Frontal cortex (tissue), 4 donors: ENCODE measurements around the gene ADGRA1. TPM values are rescaled to one million over a fixed set of nuclear protein-coding genes. Genes with fewer than 3 reads are reported as not detected.

Source experiments
- DNase-seq, 2 donors: peaks; one replicate each; pipeline ENCODE4 v3.0.0; 2012; ENCODE audit warnings: low spot score in 2 of 2
- FAIRE-seq: peaks from 2 replicates; lab custom pipeline; 2012; peaks lifted over from hg19 to GRCh38; lab: Jason Lieb, UNC
- total RNA-seq: library from RNA; depleted of rRNA; stranded (reverse); fragments of >200 nt; gene quantifications from one replicate; pipeline ENCODE4 v1.2.3, GENCODE V29; 2014
- donor health status: control.
- donor health status: control.
- donor health status: control.

Gene ADGRA1, protein sequence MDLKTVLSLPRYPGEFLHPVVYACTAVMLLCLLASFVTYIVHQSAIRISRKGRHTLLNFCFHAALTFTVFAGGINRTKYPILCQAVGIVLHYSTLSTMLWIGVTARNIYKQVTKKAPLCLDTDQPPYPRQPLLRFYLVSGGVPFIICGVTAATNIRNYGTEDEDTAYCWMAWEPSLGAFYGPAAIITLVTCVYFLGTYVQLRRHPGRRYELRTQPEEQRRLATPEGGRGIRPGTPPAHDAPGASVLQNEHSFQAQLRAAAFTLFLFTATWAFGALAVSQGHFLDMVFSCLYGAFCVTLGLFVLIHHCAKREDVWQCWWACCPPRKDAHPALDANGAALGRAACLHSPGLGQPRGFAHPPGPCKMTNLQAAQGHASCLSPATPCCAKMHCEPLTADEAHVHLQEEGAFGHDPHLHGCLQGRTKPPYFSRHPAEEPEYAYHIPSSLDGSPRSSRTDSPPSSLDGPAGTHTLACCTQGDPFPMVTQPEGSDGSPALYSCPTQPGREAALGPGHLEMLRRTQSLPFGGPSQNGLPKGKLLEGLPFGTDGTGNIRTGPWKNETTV
- 2.4 TPM for total RNA-seq

DNA sequence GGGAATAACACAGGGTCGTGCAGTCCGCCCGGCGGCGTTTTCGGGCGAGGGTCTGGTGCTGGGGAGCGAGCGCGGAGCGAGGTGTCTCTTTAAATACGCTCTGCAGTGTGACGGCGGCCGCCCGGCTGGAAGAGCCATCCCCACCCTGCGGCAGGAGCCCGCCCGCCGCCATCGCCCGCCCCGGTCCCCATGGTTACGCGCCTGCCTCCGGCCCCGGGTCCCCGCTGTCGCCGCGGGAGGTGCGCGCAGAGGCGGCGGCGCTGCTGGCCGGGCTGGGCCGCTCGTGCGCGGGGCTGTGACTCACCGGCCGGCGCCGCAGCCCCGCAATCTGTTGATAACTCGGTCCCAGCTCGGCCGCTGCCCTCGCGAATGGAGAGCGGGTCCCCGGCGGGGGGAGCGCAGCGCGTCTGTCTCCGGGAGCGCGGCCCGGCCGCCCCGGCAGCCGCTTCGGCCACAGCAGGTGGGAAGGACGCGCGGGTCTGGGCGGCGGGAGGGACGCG, at the start of gene ADGRA1:
ADGRA1 (plus strand) TSS at position 246 of the 500 bp plus-strand sequence. CDS start 986 bp downstream, outside the sequence.
- FAIRE-seq (no peak), DNase-seq (peak; percentile 61 to 65)

GRCh38 chr10:133038036-133038823, 49.5 kb upstream of the ADGRA1 start:
- no peak for DNase-seq
- no peak for FAIRE-seq

- DNase-seq: no peak
- FAIRE-seq: no peak
Observed at GRCh38 chr10:133039107-133039802, 48.5 kb upstream of the ADGRA1 start.

- no peak for FAIRE-seq
- no peak for DNase-seq
Observed at GRCh38 chr10:133039803-133040165, 47.9 kb upstream of the ADGRA1 start.

DNA sequence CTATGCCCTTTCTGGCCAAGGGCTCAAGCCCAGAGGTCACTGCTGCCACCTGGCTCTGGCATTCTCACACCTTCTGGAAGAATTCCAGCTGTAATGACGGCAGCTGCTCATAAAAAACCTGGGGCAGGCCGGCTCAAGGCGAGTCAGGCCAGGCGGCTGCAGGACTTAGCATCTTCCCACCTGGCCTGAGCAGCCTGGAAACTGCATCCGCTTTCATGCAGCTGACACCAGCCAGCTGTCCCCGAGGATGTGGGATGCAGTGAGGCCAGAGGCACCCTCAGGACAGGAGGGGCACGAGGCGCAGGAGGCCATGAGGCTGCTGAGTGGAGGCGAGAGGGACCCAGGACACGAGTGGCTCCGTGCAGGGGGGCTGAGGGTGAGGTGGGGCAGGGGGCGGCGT, 47.5 kb upstream of the ADGRA1 start:
- FAIRE-seq (no peak), DNase-seq (no peak)

GRCh38 chr10:133041101-133041500, 46.6 kb upstream of the ADGRA1 start:
- DNase-seq (no peak), FAIRE-seq (no peak)

DNA sequence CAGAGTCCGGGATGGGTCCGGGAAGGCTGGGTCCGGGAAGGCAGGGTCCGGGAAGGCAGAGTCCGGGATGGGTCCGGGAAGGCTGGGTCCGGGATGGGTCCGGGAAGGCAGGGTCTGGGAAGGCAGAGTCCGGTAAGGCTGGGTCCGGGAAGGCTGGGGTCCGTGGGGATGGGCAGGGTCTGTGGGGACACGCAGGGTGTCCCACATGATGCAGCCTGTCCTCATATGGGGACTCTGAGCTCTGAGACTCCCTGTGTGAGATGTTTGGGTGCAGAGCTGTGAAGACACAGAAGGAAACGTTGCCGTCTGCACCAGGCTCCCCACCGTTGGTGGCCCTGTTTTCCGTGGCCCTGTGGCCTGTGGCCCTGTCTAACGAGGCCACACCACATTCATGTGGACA, 45.7 kb upstream of the ADGRA1 start:
- DNase-seq (no peak), FAIRE-seq (no peak)

DNA sequence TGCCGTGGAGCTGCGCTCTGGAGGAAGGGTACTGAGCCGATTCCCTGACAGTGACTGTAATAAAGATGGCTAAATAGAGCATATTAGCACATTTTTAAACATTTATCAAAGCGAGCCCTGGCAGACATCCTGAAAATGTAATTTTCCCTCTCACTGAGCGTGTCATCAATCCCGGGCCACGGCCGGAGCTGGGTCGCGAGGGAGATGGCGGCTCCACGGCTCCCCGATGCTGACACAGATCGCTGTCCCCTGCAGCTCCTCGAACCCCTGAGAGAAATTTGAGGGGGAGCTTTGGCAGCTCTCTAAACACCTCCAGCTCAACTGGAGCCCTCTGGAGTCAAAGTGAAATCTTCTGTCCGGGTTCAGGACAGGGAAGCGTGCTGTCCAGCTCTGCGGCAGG, 44.9 kb upstream of the ADGRA1 start:
- DNase-seq (no peak), FAIRE-seq (no peak)

GRCh38 chr10:133043541-133044225, 44.0 kb upstream of the ADGRA1 start:
- no peak for FAIRE-seq

DNA sequence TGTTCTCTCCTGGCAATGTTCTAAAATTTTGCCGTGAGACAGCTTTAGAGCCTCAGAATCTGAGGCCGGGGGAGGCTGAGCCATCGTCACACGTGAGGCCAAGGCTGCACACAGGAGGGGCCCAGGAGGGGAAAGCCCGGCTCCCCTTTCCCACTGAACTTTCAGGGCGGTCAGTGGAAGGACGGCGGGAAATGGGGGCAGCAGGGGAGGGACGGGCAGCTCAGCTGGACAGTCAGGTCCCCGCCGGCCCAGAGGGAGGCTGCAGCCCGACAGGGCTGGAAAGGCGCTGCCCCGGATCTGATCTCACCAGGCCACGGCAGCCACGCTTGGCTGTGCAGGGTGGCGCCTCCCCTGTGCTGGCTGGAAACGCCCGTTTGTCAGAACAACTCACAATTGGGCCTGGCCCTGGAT, 43.3 kb upstream of the ADGRA1 start:
- FAIRE-seq (no peak), DNase-seq (no peak)

More at GRCh38 chr10:133043541-133044225, 44.0 kb upstream of the ADGRA1 start:
- no peak for DNase-seq

DNA sequence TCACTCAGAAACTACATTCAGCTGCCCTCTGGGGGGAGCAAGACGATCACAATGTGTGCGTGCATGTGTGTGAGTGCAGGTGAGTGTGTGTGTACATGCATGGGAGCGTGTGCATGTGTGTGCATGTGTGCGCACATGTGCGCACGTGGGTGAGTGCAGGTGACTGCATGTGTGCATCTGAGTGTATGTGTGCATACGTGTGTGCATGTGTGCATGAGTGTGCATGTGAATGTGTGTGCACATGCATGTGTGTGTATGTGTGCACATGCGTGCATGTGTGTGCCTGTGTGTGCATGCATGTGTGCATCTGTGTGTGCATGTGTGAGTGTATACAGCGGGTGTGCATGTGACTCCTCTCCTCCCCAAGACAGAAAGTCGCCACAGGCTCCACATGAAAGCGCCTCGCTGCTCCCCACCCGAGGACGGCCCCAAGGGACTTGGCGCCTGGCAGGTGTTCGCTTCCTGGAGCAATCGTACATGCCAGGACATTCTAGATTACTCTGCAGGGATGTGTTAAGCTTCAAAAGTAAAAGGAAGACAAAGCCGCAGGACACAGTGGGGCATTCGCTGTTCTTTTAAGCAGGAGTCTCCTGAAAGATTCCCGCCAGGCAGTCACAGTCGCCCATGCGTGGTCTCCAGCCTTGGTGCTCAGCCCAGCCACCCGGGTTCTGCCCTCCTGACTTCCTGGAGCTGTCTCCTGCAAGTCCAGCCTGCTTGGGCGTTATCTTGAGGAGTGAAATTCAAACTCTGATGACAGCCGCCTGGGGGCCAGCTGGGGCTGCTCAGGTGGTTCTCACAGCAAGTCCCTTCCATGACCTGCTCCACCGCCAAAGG, 42.0 kb upstream of the ADGRA1 start:
- FAIRE-seq: no peak
- no peak for DNase-seq

- no peak for FAIRE-seq
- no peak for DNase-seq
Observed at GRCh38 chr10:133046390-133046765, 41.3 kb upstream of the ADGRA1 start.

DNA sequence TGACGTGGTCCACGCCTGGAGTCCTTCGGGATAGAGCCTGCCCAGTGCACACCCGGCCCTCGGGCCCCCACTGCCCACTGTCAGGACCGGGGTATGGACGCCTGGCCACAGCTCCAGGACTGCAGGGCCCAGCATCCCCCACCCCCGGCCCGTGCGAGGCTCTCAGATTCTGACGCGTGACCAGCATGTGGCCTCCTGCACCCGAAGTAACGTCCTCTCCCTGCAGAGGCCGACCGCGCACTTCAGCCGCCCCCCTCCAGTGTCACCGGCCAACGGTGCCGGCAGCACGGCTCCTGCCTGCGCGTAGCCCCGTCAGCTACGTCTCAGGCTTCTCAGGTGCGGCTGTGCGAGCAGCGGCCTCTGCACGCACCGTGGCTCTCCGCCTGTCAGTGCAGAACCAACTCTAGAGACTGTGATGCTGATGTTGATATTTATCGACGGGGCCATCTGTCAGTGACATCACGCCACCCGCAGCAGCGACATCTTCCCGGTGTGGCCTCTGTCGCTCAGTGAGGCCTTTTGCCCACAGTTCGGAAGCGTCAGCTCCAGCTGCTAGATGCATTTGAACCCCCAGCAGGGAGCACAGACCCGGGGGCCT, 40.1 kb upstream of the ADGRA1 start:
- no peak for FAIRE-seq
- DNase-seq: no peak

GRCh38 chr10:133048266-133048665, 39.5 kb upstream of the ADGRA1 start:
- no peak for FAIRE-seq
- no peak for DNase-seq

- FAIRE-seq (no peak), DNase-seq (no peak)
Observed at GRCh38 chr10:133048926-133049325, 38.8 kb upstream of the ADGRA1 start.

DNA sequence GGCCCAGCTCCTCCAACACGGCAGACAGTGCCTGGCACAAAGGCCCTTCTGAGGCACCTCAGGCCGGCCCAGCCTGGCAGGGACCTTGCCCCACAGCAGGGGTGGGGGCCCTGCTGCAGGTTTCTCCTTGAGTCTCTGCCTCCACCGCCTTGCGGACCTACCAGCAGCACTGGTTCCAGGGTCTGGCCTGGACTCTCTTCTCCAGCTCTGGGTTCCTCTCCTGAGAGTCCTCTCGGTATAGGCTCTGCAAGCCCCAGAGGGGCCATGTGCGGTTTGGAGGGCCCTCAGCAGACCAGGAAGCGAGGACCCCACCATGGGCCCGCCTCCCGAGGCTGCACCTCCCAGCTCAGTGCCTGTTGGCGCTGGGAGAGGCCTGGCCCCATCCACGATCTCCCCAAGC, 38.1 kb upstream of the ADGRA1 start:
- no peak for DNase-seq
- no peak for FAIRE-seq

- FAIRE-seq (no peak), DNase-seq (no peak)
Observed at GRCh38 chr10:133050371-133050770, 37.4 kb upstream of the ADGRA1 start.

GRCh38 chr10:133052076-133052475, 35.6 kb upstream of the ADGRA1 start:
- no peak for DNase-seq
- no peak for FAIRE-seq
